SK-MEL-5 (cell line): ENCODE results near the gene PRR18. TPM values are rescaled to one million over a fixed set of nuclear protein-coding genes. Genes with fewer than 3 reads are reported as not detected.
A peak's percentile ranks its signal among the peaks of the same experiment; 100 is the strongest.

Experiments used
- DNase-seq: peaks from one replicate; pipeline ENCODE4 v3.0.0-alpha.2; 2016; ENCODE audit warnings: low read depth, low spot score
- in situ Hi-C: cut with HindIII; loops from 2 replicates; pipeline ENCODE4 v1.10.0; 2016; ENCODE audit warnings: low sequenced_read_pairs, high pct_unique_total_duplicates, low pct_unique_long_range_greater_than_20kb
- total RNA-seq: library from RNA; depleted of rRNA; stranded (reverse); fragments of >200 nt; shearing (Covaris generic); gene quantifications from 2 replicates; pipeline ENCODE4 v1.2.3, GENCODE V29; 2014

The PRR18 gene
- total RNA-seq, 1 experiment from 2014 or later: not detected

DNA sequence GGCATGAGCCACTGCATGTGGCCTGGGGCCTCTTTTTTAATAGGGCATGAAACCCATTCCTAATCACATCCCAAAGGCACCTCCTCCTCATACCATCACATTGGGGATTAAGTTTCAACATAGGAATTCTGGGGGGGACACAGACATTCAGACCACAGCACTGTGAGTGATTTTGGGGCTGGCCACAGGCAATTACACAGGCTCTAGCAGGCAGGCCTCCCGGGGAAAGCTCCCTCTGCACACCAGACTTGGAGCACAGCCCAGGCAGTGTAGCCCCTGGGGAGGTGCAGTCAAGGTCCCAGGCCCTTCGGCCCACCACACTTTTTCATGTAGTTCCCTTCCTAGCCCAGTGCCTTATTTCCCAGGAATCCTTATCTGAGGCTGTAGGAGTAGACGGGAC, 28.7 kb upstream of the PRR18 start:
- in situ Hi-C loops: no loop called here
- DNase-seq: no peak

DNA sequence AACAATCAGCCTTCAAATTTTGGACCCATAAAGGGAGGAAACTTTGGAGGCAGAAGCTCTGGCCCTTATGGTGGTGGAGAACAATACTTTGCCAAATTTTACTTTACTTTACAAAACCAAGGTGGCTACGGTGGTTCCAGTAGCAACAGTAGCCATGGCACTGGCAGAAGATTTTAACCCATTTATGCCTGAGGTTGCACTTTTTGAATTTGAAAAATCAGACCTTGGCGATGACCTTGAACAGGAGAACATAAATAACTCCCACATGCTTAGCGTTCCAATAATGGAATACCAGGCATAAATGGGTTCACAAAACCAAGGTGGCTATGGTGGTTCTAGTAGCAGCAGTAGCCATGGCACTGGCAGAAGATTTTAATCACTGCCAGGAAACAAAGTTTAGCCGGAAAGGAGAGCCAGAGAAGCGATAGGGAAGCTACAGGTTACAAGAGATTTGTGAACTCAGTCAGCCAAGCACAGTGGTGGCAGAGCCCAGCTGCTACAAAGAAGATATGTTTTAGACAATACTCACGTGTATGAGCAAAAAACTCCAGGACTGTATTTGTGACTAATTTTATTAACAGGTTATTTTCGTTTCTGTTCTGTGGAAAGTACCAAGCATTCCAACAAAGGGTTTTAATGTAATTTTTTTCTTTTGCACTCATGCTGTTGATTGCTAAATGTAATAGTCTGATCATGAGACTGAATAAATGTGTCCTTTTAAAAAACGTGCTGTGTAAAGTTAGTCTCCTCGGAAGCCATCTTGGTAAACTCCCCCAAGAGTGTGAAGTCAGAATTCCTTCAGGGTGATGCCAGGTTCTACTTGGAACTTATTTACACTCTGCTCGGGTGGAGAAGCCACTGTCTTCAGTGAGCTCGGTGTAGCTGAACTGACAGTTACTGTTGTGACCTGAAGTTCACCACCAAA, 27.4 kb upstream of the PRR18 start:
- in situ Hi-C loops: no loop called here
- DNase-seq: no peak

DNA sequence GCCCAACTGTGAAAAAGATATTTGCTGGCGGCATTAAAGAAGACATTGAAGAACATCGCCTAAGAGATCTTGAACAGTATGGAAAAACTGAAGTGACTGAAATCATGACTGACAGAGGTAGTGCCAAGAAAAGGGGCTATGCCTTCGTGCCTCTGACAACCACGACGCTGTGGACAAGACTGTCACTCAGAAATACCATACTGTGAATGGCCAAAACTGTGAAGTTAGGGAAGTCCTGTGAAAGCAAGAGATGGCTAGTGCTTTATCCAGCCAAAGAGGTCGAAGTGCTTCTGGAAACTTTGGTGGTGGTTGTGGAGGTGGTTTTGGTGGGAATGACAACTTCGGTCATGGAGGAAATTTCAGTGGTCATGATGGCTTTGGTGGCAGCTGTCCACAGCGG, 26.7 kb upstream of the PRR18 start:
- no peak for DNase-seq
- in situ Hi-C loops: no loop called here

DNA sequence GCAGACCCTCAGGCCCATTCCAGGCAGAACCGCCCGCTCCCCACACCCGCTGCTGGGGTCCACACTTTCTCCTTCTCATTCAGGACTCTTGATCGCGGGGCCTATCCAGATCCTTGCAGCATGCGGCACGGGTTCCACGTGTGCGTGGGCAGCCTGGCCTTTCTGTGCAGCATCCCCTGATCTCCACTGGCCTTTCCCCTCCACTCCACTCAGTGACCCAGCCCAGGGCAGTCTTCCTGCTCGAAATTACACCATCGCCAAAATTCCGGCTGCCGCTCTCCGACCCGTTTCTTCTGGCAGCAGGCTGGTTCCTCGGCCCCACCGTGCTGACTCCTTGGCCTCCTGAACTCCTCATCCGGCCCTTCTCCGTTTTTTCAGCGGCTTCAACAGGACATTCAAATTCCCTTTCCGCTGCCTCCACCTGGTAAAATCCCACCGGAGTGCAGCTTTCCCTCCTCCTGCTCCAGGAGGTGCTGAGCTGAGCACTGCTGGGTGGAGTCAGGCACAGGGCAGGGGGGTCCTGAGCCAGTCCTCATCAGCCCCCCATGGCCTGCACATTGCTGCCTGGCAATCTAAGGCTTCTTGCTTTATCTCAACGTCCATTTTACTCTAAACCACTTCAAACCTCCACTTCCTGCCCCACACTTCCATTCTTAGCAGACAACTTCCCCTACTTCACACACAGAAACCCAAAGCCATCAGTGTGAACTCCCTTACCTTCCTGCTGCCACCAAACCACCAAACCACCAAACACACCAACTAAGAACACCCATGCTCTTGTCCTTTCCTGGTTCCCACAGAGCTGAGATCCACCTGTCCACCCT, 25.2 kb upstream of the PRR18 start:
- in situ Hi-C loops: no loop called here
- DNase-seq: no peak

DNA sequence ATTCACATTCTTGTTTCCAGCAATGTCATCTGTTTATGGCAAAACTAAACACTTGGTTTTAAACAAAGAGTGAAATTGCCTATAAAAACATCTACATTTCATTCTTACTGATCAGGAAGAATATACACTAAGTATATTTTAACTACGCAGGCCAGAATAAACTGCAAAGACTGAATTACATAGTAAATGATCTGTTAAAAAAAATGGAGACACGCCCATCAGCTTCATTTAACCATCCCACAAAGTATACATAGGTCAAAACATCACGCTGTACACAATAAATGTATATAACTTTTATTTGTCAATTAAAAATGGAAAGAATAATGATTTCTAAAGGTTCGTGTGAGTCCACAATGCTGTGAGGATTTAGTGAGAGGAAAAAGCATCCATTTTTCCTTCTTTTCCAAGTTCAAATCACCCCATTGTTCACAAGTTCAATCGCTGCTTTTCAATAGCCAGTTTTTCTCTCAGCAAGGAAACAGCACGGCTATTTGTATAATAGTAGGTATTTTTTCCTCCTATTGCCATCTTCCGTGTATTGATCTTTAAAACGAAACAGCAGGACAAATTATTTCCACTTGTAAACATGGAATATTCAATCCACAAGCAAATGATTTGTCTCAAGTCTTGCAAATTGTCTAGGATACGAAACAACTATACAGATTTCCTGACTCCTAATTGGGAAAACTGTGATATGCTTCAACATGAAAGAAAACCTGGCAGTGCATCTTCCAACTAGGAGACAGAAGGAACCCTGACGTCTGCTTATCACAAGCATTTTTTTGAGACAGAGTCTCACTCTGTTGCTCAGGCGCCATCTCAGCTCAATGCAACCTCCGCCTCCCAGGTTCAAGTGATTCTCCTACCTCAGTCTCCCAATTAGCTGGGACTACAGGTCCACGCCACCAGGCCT, 23.6 kb upstream of the PRR18 start:
- DNase-seq: no peak
- in situ Hi-C loops: no loop called here

DNA sequence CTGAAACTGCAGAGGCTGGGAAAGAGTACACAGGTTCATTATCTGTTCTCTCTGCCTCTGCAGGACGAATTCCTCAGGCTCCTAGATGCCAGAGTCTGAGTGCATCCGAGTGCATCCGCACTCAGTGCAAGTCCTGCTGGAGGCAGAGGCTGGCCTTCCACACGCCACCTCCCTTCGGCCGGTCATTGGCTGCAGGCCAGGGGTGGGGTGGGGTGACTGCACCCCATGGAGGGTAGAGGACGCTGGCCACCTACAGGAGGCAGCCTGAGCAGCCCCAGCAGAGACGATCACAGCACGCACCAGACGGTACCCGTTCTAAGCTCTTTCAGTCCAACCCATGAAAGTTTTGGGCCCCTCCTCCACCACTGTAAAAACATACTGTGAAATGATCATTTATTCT, 22.4 kb upstream of the PRR18 start:
- in situ Hi-C loops: no loop called here
- peak; percentile 31 for DNase-seq

DNA sequence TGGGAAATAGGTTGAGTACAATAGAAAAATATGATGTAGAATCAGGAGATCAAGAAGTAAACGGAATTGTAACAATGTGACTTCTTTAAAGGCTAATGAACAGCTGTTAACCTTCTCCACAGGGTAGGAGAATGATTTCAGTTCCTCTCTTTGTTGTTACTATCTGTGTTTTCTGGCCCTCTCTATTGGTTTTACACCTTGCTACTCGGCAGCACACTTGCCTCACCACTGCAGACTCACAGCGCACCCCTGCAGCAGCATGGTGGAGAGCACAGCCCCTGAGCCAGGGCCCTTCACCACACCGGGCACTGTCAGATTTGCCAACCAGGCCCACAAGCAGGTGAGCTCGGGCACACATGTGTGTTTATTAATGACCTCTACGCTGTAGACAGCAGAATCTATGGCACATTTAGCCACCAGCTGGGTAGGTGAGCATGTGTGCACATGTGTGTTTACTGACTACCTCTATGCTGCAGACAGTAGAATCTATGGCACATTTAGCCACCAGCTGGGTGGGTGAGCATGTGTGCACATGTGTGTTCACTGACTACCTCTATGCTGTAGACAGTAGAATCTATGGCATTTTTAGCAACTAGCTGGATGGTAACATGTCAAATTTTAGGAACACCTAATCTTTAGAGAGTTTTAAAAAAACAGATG, 17.3 kb upstream of the PRR18 start:
- DNase-seq: no peak

DNA sequence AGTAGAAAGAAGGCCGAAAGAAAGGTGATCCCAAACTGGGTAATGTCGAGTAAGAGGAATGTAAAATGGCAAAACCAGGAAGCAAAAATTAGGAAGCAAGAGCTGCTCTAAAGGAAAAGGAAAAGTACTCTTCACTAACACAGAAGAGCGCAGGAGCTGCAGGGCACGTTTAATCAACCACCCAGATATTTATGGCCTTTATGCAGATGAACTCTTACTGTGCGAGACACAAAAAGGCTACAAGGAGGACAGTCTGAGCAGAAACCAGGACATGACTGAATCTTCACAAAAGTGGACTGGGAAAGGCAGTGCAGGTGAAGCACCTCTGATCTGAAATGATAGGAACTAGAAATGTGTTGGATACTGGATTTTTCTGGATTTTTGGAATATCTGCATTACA, 15.2 kb upstream of the PRR18 start:
- no peak for DNase-seq
- in situ Hi-C loops: no loop called here

More for the DNA sequence above, 17.3 kb upstream of the PRR18 start:
- in situ Hi-C loops: no loop called here

DNA sequence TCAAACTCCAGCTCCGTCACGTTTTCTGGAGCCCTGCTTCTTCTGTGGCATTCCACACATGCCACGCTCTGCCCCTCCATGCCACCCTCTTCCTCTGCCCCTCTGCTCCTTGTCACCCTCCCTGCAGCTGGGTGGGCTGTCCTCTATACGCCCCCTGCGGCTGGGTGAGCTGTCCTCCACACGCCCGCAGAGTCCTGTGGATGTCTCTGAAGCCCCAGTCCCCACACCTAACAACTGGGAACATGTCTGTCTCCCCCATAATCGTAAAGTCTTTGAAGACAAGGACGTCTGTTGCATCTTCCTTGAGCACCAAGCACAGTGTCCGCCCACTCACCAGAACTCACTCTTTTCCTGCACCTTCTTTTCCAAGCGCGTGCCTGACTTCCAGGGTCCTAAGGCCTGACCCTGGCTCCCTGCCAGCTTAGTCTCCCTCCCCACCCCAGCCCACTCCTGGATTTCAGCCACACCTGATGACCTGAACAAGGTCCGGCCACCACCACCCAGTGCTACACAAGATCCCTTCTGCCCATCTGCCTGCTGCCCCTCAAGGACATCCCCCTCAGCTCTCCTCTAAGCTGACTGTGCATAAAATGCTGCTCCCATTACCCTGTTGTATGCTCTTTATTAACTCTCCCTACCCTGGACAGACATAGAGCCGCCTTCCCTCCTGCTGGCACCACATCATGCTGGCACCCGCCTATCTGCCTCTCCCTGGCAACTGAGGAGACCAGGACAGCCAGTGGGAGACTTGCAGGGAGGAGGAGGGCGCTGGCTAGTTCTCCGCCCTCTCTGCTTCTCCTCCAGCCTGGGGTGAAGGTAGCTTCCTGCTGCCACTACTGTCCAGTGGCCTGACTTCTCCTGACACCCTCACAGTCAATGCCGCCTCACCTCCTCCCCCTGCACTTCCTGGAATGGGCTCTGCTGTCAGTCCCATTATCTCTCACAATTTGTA, 10.7 kb upstream of the PRR18 start:
- peak; percentile 17 for DNase-seq
- in situ Hi-C loops: no loop called here

DNA sequence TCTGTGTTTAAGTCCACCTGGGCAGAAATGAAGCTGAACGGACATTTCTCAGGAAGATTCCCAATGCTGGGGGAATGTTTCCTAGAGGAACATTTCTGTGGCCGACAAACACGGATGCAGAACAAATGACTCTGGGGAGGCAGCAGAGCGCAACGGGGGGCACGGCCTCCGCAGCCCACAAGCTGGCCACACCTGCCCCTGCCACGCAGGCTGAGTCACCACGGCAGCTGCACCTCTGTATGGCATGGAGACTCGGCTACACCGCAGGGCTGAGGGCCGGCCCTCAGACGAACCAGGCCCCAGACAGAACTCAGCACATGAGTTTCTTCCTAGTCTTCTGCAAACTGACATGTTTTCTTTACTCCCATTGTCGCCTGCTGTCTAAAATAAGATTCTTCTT, 10.0 kb upstream of the PRR18 start:
- in situ Hi-C loops: no loop called here
- no peak for DNase-seq

DNA sequence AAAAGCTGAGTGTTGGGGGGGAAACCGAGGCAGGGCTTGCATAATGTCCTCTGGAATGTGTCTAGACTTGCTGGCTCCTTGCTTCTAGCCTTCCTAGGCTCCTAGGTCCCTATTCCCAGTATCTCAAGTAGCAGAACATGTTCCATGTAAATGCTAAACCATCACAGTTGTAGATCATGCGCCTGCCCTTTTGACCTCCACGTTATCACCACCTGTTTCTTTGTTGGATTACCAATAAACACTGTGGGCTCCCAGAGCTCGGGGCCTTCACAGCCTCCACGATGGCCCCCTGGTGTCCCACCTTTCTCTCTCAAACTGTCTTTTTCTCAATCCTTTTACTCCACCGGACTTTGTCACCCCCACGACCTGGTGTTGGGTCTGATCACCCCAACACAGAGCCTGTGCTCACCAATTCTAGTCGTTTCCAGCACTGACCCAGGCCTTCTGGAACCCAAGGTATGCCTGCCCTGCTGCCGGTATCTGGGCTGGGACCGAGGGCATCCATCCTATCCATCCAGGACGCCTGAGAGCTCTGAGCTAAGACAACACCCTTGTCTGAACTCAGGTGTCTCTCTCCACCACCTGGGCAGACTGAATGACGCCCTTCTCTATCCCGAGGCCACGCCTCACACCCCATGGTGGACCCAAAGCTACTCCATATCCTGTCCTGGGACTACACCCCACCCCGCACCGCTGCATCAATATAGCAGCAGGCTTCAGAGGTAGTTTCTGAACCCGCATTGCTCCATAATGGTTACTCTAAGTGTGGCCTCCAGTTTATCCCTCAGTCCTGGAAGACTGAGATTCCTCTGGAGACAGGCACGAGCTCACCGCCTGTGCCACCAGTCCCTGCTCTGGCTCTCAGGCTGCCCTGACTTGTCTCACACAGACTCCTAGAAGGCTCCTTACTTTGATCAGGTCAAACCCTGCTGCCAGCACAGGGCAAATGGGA, 9.3 kb upstream of the PRR18 start:
- DNase-seq: no peak
- in situ Hi-C loops: no loop called here

DNA sequence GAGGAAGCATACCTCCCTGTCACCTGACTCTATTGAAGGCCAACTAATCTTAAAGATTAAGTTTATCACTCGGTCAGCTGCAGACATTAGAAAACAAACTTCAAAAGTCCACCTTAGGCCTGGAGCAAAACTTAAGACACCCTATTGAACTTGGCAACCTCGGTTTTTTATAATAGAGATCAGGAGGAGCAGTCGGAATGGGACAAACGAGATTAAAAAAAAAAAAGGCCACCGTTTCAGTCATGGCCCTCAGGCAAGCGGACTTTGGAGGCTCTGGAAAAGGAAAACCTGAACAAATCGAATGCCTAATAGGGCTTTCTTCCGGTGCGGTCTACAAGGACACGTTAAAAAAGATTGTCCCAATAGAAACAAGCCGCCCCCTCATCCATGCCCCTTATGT, 7.2 kb upstream of the PRR18 start:
- DNase-seq: no peak
- in situ Hi-C loops: no loop called here

DNA sequence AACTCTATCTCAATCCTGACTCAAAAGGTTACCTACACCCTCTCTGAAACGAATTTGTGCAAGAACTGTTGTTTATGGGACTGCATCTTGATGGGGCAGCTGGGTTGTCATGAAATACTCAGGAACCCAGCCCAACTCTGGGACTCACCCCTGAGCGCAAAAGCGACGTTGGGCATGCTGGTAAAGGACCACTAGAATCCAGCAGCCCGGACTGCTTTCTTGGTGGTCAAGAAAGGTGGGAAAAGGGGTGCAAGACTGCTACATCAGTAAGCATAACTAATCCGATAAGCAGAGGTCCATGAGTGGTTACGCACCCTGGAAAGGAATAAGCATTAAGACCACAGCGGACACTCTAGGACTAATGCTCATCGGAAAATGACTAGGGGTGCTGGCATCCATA, 6.3 kb upstream of the PRR18 start:
- in situ Hi-C loops: no loop called here
- no peak for DNase-seq

DNA sequence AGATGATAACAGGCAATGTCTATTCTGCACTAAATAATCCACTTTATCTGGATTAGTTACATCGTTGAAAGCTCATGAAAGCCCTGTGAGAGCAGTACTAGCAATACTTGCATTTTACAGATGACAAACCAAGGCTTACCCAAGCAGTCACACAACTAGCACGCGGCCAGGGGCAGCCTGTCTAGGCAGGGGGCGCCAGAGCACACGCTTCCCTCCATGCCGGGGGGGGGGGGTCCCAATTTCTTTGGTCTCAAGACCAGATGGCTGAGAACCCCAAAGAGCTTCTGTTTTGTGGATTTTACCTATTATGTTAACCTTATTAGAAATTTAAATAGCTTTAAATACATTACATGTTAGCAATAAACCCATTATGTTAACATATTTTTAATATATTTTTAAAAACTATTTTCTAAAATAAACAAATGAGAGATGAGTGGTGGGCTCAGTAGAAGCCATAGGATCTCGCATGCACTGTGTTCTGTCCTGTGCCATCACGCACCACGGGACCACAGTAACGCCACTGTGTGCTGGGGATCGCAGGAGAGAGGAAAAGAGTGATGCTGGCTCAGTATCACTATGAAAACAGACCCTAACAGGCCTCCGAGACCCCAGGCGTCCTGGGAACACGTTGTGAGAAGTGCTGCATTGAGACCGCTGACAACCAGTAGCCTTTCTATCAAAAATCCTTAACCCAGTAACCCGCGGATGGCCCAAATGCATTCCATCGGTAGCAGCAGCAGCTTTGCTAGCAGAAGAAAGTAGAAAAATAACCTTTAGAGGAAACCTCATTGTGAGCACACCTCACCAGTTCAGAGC, 5.3 kb upstream of the PRR18 start:
- in situ Hi-C loops: no loop called here
- DNase-seq: peak; percentile 74

DNA sequence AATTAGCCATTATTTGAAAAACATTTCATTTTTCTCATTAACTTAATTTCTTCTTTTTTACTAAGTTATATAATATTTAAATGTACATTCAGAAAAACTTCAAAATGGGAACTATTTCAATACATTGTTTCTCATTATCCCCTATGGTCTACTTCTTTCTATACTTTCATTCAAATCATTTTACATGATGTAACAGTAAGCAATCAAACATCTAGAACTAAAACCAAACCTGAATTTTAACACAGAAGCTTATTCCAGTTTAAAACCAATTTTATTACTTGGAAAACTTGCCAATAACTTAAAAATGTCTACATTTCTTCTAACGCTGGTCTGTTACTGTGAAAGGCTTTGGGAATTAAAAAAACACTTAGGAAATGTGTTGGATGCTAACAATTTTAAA, 4.6 kb upstream of the PRR18 start:
- in situ Hi-C loops: no loop called here
- DNase-seq: no peak
